GM21786 (cell line): Measurements from ENCODE around the gene ESR1.
"Not testable (repeated sequence)": the region's sequence is repeated elsewhere in the genome, so short reads cannot be mapped to it uniquely, and the experiment has no call there.

Experiments
- ATAC-seq: cut with Tn5 transposase; IDR thresholded peaks from one replicate; pipeline ENCODE4 v1.9.1; 2021; ENCODE audit not compliant: unreplicated experiment

The ESR1 gene

DNA sequence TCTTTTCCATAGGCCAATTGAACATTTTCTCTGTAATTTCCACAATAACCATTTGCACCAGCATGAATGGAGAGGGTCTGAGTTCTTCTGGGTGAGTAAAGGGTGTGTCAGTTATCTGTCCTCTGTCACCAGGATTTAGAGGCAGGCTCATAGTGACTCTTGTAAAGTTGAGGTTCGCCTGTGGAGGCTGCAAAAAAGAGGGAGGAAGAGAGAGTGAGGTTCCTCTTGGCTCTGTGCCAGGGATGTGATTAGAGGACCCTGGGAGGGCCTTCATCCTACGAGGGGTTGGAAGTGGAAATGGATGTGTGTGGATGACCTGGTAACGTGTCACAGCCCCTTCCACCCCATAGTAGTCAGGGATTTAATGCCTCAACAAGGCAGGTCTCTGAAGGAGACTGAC, 242.0 kb downstream of the ESR1 start:
- ATAC-seq, result no peak

DNA sequence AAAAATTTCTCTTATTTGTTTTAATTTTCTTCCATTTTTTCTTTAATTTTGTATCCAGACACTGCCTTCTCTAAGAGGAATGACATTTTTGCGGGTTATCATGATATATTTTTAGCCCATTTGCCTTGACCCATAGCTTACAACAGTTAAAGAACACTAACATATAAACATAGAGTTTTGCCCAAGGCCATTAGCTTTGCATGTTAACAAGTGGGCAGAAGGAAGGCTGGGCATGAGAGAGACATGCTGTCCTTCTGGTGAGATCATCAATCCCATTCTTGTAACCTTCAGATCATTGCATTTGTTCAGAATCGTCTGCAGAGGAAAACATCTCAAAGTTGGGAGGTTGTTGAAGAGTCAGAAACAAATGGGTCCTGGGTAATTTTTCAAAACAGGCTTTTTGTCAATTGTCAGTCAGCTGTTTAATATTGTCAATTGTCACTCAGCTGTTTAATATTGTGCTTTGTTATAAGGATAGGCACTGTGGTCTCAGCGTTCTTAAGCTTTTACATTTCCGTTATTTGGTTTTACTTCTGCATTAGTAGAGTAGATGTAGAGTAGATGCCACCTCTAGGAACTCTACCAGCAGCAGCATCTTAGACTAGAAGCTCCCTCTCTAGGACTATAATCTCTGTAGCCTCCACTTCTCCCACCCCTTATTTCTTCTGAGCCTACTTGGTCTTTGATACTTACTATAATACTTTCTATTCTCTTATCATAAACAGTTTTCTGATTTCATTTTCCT, 243.1 kb downstream of the ESR1 start:
- ATAC-seq, result no peak

DNA sequence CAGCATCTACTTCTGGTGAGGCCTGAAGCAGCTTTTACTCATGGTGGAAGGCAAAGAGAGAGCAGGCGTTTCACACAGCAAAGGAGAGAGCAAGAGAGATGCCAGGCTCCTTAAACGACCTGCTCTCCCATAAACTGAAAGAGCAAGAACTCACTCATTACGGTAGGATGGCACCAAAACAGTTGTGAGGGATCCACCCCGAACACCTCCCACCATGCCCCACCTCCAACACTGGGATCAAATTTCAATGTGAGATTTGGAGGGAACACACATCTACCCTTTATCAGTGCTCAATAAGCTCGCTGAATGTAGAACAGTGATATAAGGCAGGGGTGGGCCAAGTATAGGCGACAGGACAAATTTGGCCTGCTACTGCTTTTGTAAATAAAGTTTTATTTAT, 244.6 kb downstream of the ESR1 start:
- ATAC-seq, result no peak

DNA sequence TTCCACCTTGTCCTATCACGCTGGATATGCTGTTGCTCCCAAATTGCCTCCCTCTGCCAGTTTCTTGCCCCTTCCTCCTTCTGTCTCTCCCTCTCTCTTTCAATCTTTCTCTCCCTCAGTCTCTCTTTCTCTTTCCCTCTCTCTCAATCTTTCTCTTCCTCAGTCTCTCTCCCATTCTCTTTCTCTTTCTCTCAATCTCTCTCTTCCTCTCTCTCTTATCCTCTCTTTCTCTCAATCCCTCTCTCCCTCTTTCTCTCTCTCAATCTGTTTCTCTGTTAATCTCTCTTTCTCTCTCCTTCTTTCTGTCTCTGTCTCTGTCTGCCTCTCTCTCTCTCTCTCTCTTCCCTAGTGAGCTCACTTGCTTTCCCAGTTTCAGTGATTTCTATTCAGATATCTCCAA, 245.8 kb downstream of the ESR1 start:
- no peak for ATAC-seq

DNA sequence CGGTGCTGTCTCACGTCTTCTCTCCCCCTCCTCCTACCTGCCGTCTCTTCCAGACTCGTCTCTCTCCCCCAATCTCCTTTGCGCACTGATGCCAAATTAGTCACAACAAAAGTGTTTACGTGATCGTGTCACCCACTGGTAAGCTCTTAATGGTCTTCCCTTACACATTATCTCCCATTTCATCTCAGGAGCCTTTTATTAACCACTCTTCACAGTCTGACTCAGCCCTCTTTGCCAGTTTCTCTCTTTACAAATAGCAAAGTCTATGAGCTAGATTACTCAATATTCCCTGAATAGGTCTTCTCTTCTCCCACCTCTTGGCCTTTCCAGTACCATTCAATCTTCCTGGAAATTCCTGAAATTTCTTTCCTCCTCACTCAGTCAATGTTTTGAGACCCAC, 247.0 kb downstream of the ESR1 start:
- no peak for ATAC-seq

DNA sequence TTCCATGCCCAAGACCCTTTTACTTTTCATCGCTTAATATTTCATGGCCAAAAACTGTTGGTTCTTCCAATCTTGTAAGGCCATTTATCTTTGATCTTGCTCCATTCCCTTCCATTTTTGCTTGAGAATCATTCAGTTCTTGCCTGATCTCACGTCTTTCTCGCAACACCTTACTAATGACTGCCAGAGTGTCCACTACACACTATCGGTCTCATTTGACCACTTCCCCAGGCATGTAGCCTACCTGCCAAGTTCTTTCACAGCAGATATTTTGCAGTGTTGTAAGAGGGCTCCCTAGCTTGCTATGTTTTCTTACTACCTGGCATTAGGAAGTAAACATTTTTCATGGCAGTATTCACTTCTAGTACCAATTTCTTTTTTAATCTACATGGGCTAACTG, 248.0 kb downstream of the ESR1 start:
- ATAC-seq, result no peak

DNA sequence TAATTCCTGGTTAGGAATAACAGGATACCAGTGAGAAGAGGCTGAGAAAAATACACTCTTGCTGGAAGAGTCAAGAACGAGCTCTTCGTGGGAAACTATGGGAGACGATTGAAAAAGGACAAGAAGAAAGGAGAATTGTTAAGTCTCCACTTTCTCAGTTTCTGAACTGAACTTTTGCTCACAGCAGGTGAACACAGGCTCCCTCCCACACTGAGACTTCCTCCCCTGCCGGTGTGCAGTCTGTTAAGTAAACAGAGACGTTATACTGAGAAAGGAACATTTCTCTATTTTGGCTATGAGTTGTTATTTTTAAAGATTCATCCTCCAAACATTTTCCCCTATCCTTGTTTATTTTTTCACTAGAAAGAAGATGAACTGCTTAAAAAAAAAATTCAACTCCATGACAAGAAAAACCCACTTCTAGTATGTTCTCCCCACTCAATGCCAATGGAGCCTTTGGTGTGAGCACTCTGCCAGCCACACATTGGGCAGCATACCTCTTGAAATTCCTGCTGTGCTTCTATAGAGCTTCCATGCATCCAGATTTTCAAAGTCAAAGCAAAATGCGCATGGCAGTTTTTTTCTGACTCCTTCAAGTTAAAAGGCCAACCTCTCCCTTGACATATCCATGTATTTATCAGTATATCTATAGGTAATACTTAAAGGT, 250.5 kb downstream of the ESR1 start:
- ATAC-seq, result no peak

DNA sequence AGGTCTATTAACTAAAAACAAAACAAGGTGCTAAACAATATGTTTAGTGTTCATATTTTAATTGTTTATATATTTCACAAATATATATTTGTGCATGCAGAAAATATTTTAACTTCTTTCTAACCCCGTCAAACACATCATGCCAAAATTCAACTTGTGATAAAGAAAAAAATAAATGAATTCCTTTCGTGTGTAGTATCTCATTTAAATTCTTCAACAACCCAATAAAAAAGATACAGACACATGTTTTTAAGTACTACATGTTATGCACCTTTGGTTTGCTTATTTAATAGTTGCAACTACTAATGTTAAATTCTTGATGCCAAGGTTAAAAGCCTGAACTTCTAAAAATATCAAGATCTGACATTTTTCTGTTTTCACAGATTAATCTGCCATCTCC, 252.4 kb downstream of the ESR1 start:
- no peak for ATAC-seq

DNA sequence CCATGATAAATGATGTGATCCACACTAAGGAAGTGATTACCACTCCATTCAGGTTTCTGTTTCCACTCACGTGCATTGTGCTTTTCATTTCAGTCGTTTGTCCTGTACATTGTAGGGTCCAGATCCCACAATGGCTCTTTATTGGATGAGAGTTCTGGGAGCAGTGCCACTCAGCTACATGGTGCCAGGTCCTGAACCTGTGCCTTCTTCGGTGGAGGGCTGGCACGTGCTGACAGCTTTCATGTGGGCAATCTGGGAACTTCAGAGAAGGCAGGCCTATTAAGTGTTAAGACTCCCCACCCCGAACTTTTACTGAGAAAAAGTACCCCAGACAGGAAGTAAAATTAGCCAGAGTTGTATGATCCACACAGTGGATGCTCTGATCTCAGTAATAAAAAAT, 255.0 kb downstream of the ESR1 start:
- ATAC-seq, result no peak

DNA sequence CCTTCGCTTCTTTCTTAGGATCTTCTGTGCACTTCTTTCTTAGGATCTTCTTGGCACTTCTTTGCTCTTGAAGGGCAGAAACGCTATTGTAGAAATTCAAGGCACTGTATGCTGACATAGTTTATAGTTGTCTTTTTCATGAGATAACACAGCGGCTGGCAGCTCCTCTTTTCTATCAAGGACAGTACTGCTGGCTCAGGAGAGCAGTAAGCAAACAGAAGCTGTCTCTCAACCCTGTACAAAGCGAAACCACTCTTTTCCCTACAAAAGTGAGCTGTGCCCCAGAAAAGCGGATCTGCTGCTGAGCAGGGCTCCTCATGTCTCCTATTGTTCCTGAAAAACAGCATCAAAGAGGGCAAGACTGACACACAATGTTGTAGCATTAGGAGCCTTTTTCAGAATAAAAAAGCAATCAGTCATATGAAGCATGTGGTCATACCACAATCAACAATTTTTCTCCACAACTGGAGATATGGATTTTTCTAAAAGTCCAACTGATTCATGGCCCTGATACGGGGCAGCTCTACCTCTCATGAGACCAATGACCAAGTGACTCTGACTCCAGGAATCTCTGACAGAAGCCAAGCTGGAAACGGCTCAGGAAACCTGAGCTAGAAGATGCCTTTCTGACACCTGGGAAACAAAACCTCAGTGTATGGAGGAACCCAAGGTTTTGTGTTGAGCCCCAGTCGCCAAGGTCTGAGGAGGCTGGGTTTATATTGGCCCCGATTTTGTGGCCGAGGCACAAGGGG, 255.9 kb downstream of the ESR1 start:
- no peak for ATAC-seq

DNA sequence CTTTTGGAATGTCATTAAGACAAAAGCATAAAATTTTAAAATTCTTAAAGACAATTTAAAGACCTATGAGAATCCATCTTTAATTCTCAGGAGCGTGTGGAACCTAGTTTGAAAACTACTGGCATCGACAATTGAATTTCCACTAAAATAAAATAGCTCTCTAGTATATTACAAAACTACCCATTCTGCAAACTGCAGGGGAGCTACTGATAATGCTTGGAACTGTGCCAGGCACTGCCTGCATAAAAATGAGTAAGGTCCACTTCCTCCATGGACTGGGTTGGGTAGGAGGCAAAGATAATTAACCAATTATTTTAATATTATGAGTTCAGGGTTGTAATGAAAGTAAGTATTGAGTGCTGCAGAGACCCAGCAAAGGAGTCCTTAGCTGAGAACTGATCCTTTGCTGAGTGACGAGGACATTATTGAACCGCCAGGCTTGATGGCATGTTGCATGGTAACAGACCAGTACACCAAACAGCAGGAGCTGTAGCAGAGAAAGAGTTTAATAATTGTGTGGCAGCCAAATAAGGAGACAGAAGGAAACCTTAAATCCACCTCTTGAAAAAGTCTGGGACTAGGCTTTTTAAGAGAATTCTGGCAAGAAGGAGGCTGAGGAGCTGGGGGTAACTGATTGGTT, 261.3 kb downstream of the ESR1 start:
- no peak for ATAC-seq

DNA sequence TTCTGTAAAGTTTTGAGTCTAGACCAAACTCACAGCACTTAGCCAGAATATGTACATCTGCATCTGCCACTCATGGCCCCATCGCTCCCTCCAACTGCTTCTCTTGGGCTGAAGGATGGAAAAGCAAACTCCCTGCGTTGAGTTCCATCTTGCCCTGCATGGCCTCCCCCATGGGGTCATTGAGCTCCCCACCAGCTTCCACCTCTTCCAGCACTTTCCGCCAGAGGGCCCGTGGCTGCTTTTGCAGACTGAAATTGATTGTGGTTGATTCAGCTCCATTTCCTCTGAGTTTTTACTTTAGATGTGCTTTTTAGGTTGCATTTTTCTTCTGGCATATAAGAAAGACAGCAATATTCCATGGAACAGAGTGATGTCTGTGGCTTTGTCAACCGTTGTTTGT, 263.1 kb downstream of the ESR1 start:
- no peak for ATAC-seq

DNA sequence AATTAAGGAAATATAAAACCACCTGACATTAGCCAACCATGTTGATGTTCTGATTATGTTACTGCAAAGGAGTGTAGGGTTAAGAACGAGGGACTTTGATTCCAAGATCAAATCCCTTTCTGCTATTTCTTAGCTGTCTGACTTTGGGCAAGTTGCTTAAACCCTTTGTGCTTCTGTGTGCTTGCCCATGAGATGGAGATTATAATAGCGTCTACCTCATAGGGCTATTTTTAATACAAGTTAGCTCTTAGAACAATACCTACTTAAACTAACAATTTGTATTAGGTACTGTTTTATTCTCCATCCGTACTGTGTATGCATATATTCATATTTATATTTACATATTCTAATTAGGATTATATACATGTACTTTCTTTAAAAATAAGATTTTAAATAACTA, 263.8 kb downstream of the ESR1 start:
- ATAC-seq, result no peak

DNA sequence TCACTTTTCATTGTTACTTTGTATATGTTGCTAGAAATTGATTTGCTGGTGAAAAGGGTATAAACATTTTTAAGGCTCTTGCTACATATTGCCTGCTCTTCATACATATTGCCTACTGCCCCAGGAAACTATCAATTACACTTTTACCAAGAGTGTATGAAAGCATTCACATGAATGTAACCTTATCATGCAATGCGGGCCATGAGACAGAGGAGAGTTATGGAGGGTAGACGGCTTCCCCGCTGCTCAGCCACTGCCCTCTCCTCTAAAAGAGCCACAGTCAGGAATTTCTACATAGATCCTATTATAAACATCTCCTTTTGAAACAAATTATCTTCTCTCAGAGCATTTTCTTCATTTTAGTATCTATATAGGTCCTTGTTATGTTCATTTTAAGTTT, 264.4 kb downstream of the ESR1 start:
- ATAC-seq, result no peak

DNA sequence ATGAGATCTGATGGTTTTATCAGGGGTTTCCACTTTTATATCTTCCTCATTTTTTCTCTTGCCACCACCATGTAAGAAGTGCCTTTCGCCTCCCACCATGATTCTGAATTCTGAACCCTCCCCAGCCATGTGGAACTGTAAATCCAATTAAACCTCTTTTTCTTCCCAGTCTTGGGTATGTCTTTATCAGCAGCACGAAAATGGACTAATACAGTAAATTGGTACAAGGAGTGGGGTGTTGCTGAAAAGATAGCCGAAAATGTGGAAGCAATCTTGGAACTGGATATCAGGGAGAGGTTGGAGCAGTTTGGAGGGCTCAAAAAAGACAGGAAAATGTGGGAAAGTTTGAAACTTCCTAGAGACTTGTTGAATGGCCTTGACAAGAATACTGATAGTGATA, 268.8 kb downstream of the ESR1 start:
- ATAC-seq, result not testable (repeated sequence)

DNA sequence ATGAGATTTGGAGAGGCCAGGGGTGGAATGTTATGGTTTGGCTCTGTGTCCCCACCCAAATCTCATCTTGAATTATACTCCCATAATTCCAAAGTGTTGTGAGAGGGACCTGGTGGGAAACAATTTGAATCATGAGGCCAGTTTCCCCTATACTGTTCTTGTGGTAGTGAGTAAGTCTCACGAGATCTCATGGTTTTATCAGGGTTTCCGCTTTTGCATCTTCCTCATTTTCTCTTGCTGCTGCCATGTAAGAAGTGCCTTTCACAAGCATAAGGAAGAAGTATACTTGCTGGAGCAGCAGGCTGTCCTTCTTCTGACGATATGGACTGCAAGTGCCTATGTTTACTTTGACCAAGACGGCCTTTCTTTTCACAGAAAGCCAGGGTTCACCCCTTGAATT, 270.5 kb downstream of the ESR1 start:
- no peak for ATAC-seq

DNA sequence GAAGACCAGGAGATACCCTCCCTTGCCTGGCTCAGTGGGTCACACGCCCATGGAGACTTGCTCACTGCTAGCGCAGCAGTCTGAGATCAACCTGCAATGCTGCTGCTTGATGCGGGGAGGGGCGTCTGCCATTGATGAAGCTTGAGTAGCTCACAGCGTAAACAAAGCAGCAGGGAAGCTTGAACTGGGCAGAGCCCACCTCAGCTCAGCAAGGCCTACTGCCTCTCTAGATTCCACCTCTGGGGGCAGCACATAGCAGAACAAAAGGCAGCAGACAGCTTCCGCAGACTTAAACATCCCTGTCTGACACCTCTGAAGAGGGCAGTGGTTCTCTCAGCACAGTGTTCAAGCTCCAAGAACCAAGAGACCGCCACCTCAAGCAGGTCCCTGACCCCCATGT, 271.3 kb downstream of the ESR1 start:
- ATAC-seq, result no peak

DNA sequence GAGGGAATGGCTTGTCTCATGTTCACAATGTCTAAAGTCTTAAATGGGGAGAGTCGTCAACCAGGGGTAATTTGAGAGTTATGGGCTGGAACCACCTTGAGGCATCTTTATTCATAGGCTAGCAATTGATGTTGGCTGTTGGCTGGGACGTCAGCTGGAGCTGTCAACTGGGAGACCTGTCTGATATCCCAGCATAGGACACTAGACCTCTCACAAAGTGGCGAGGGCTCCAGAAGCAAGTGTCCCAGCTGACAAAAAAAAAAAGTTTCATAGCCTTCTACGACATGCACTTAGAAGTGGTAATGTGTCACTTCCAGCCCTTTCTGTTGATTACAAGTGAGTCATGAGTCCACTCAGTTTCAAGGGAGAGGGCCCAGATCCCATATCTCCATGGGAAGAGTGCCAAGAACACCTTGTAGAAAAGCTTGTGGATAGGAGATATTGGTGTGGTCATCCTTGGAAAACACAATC, 278.0 kb downstream of the ESR1 start:
- ATAC-seq, result no peak

DNA sequence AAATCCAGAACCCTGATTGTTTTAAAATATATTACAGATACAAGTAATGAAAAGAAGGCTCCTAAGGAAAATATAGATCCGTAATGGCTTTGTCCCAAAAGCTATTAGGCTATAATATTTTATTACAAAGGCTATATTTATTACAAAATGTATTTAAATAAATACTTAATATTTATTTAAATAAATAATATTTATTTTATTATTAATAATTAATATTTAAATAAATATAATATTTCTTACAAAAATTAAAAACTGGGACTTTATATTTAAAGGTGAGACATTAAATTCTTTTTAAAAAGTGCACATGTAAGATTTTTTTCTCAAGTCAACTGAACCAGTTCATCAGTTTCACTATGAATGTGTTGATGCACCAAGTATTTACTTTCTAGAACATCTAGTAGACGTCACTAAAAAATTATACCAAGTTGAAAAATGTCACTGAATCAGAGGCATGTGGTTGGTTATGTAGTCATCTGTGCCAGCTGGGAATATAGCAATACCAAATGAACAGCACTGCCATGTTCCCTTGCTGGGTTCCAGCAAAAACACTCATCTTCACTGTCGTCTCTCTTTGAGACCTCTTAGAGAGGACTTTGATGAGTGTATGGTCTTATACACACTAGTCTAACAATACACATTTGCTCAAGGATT, 278.9 kb downstream of the ESR1 start:
- ATAC-seq, result no peak

DNA sequence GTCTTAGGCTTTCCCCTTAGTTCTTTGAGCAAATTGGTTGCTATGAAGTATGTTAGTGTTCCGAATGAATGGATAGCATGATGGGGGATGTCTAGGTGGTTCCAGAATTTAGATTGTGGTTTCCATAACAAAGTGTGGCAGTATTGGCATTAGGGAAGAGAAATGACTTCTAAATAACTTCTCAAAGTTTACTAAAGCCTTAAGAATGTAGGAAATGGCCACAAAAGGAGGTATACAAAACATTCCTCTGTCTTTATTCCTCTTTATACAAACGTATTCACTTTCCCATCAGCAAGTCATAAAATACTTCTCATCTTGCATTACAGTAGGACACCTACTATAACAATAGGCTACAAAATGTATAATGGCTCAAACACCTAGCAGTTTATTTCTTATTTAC, 279.6 kb downstream of the ESR1 start:
- ATAC-seq, result no peak

DNA sequence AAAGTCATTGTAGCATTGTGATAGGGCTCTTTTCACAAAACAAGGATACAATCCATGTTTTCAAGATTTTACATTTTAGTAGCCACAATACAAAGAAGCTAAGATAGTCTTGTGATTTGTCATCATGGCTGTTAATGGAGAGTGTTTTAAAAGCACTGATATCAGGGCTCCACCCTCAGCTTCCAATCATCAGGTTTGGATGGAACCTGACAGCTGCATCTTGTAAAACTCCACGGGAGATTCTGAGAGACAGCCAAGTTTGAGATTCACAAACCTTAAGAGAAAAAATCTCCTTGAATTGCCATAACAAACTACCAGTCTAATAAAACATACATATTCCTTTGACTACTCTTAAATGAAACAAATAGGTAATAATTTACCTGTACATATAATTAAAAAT, 280.2 kb downstream of the ESR1 start:
- no peak for ATAC-seq
